Dermis blood vessel endothelial cell (primary cell): Measurements from ENCODE around the gene PNPT1. TPM values are rescaled to one million over a fixed set of nuclear protein-coding genes. Genes with fewer than 3 reads are reported as not detected.
A peak's percentile ranks its signal among the peaks of the same experiment; 100 is the strongest.

Source experiments
- DNase-seq: peaks from one replicate; pipeline ENCODE4 v3.0.0; 2010
- total RNA-seq: library from RNA; depleted of rRNA; stranded (reverse); fragments of >200 nt; gene quantifications from 2 replicates; pipeline ENCODE4 v1.2.3, GENCODE V29; 2014

PNPT1 gene
- total RNA-seq, 1 donor from 2014 or later = 17.5 TPM

DNA sequence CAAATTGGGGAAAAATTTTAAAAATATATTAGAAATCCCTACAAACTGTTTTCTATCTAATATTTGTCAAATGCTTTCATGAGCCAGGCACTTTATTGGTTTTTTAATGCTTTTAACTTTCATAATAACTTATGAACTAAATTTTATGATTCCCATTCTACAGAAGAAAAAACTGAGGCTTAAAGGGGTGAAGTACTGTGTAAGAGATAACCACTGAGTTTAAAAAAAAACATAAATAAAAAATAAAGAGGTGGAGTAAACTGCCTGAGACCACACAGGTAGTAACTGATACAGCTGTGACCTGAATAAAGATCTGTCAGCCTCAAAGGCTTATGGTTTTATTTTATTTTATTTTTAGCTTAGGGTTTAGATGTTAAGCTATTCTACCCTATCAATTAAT, 24.7 kb downstream of the PNPT1 start:
- no peak for DNase-seq

DNA sequence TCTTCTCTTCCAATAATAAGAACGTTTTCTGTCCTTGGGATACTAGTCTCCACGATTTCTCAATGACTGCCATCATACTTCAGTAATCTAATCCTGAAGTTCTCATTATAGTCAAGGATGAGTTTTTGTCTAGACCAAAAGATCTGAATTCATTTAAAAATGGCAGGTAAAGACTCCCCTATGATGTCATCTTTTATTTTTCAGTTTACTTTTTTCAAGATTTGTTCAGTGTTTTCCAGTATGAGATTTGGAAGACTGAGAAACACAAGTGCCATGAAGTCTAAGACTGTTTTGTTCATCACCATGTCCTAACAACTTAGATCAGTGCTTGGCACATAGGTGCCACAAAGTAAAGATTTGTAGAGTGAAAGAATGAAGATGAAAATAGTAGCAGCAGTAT, 40.4 kb downstream of the PNPT1 start:
- DNase-seq = no peak

DNA sequence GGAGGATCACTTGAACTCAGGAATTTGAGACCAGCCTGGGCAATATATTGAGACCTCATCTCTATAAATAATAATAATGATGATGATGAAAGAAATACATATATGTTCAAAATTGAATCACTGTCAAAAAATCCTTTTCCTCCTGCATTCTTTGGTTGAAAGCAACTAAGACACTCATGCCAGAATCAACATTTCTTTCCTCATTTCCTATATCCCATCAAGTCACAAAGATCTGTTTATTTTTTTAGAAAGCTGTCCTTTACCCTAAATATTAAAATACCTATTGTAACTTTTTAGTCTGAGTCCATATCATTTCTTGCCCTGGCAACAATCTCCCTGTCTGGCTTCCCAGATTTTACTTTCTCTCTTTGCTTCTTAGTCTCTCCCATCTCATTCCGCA, 44.4 kb downstream of the PNPT1 start:
- peak; percentile 13 for DNase-seq

DNA sequence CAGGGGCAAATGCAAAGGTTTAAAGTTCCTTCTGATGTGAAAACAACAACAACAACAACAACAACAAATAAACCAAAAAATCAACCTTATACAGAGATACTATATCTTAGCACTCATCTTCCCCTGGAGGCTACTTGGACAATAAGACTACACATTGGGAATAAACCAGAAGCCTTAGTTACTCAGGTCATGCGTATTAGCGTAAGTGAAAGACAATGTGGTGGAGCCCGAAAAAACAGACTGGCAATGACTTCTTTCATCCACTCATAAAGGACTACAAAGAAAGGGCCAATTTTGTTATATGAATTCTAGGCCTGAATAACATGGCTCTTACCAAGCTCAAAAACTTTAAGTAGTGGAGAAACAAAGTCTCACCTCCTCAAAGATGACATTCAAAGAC, 56.8 kb downstream of the PNPT1 start:
- no peak for DNase-seq

DNA sequence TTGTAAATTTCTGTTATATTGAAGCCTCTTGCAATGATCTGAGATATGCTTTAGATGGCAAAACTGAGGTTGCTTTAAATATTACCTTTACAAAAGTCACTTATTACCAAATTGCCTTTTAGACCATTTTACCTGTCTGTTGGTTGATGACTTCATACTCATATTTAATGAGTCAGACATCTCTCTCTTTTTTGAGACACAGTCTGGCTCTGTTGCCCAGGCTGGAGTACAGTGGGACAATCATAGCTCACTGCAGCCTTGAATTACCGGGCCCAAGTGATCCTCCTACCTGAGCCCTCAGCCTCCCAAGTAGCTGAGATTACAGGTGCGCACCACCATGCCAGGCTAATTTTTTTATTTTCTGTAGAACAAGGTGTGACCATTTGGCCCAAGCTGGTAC, 64.7 kb downstream of the PNPT1 start:
- no peak for DNase-seq

DNA sequence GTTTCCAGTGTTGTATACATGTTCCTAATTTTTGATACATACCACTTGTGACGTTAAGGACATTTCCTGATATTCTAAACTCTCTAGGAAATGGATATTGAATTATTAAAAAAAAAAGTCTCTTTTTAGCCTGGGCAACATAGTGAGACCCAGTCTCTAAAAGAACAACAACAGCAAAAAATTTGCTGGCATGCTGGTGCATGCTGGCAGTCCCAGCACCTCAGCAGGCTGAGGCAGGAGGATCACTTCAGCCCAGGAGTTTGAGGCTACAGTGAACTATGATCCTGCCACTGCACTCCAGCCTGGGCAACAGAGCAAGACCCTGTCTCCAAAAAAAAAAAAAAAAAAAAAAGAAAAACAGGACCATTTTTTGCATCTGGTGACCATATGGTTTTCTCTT, 65.7 kb downstream of the PNPT1 start:
- no peak for DNase-seq

DNA sequence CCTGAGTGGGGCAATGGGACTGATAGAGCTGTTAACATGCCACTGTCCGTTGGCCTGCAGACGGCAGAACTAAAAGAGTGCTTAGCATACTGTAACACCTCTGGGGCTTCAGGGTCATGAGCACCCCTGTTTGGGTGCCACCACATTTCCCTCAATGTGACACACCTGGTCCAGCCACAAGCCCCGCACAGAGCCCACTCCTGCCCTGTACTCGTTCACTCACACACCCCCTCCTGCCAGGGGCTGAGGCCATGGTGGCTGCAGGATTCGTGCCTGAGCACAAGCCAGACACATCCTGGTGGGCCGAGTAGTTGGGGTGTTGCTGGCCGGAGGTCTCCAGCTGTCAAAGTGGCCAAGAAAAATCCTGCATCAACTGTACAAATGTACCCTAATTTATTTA, 71.8 kb downstream of the PNPT1 start:
- DNase-seq = no peak

DNA sequence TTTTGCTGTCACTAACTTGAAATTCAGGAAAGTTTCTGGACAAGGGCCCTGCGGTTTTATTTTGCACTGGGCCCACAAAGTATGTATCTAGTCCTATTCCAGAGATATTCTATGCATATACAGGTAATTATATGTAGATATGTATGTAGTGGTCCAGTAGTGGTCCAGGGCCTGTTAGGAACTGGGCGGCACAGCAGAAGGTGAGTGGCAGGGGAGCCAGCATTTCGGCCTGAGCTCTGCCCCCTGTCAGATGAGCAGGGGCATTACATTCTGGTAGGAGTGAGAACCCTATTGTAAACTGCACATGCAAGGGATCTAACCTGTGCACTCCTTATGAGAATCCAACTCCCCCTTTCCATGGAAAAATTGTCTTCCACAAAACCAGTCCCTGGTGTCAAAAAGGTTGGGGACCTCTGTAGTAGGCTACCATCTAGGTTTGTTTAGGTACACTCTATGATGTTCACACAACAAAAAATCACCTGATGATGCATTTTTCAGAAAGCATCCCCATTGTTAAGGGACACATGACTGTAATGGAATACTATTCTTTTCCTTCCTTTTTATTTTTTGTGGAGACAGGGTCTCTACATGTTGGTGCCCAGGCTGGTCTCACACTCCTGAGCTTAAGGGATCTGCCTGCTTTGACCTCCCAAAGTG, 73.4 kb downstream of the PNPT1 start:
- DNase-seq = peak; percentile 55

DNA sequence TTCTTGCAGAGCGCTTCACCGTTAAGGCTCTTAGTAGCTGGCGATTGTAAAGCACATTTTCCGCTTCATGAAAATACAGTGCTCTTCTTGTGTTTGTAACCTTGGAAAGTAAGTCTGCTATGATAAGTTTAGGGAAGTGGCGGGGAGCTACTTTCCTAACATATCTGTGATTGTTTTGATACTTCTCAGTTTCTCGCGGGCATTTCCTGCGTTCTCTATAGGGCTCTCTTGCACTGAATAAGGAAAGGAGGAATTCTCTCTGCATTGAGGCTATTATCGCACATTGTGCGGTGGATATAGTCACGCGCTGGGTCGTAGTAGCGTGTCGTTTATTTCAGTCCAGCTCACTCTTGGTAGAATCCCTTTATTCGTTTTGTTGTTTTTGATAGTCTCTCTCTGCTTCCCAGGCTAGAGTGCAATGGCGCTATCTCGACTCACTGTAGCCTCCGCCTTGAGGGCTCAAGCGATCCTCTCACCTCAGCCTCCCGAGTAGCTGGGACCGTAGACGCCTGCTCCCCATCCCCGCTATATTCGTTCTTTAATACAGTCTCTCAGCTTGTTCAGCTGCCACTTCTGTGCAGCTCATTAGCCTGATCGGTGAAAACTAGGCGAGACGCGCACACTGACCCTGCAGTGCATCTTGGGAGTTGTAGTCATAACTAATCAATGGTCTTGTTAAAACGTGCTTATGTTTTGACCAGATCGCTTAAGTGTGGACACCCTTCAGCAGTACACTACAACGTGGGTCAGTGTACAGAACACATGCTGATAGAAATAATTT, 75.2 kb downstream of the PNPT1 start:
- peak; percentile 72 for DNase-seq

DNA sequence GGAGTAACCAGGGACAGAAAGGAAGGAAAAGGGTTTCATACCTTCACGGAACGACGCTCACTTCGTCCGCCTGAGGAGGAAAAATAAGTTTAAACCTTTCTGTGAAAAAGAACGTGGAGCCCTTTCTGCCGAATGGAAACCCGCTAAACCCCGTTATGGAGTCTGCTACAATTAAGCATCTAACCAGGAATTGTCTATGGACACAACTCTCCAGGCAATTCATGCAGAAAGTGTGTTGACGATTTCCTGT, 75.7 kb downstream of the PNPT1 start:
- DNase-seq = no peak

DNA sequence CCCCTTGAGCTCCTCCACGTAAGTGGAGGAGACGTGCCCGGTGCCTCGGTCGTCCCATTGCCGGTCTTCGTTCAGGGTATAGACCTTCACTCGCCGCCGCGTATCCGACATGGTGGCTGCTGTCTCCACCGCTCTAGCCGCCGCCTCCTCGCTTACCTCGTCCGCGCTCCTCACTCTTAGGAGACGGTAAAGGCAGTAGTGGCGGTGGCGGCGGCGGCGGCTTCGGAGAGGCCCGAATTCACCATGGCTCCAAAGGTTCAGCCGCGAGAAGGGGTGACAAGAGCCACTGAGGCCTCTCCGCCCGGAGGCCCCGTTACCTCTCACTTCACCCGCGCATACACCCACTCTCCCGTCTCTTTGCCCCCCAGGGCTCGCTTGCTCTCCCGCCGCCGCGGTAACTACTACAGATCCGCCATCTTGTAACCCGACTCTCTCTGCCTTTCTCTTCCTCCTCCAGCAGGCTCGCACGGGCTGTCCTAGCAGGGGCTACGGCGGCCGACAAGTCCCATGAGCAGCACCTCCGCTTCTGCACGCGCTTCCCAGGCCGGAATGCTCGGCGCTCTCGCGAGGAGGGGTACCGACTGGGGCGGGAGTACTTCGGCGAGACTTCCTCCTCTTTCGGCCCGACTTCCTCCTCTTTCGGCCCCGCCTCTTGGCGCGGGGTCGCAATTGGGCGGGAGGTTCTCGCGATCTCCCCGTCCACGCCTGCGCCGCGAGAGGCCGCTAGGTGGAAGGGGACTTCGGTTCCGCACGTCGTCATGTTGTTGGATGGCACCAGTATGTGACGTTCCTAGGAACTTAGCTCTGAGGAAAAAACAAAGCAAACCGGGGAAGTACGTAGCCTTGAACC, 76.2 kb downstream of the PNPT1 start, which contains the start of gene PPP4R3B:
TSS of gene PPP4R3B (minus strand) at position 448 of the 850 bp plus-strand sequence. CDS start at position 111, 337 bp downstream.
- DNase-seq = peak; percentile 100

DNA sequence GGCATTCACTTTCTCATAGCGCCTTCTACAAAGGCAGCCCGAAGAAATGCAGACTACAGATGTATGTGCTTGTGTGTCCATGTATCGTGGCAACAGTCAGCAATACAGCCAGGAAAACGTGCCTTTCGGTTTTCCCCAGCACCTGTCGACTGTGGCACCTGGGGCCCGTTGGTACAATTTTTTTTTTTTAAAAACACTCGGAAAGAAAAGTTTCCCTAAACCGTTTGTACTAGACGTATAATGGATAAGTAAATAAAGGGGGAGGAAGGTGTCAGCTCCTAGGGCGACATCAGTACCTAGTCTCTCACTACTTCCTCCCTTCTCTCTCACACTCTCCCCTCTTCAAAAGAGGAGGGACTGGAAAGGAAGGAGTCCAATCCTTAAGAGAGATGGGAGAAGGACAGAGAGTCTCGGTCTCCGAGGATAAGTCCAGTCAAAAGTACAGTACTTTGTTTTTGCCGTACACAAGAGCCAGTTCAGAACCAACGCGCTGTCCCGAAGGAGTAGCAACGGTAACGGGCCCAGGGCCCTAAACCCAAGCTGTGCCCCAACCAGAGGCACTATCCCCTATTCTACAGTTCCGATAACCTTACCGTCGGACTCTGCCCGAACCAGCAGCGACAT, 77.0 kb downstream of the PNPT1 start:
- DNase-seq = peak; percentile 81

DNA sequence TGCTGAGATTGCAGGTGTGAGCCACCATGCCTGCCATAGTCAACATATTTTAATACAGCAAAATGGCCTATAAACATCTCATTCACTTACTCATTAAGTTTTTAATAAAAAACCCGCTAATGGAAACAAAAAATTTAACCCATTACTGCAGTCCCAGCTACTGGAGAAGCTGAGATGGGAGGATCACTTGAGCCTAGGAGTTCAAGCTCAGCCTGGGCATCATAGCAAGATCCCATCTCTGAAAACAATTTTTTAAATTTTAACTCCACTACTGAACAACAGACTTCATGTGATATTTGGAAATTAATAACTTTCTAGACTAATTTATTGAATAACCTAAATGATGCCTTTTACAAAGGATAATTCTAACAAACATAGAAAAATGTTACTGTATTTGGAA, 81.6 kb downstream of the PNPT1 start:
- DNase-seq = no peak

DNA sequence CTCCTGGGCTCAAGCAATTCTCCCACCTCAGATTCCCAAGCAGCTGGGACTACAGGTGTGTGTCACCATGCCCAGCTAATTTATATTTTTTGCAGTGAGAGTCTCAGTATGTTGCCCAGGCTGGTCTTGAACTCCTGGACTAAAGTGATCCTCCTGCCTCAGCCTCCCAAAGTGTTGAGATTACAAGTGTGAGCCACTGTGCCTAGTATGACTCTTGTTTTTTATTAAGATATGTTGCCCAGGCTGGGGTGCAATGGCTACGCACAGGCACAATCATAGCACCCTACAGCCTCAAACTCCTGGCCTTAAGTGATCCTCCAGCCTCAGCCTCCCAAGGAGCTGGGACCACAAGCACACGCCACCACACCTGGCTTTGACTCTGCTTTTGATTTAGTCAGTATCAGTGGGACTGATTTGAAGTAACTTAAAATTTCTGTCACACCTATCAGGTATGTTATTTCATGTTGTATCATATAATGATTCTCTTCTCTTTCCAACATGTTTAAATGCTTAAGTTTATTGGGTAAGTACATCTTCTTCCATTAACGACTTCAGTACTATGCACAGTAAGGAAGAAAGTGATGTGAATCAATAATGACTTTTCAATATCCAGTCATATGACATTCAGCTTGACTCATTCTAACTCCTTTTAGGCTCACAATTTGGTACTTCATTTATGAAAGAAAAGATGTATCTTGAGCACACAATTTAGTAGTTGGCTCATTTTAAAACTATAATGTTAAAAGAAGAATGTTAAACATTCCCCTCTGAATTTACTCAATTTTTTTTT, 82.5 kb downstream of the PNPT1 start:
- DNase-seq = no peak

DNA sequence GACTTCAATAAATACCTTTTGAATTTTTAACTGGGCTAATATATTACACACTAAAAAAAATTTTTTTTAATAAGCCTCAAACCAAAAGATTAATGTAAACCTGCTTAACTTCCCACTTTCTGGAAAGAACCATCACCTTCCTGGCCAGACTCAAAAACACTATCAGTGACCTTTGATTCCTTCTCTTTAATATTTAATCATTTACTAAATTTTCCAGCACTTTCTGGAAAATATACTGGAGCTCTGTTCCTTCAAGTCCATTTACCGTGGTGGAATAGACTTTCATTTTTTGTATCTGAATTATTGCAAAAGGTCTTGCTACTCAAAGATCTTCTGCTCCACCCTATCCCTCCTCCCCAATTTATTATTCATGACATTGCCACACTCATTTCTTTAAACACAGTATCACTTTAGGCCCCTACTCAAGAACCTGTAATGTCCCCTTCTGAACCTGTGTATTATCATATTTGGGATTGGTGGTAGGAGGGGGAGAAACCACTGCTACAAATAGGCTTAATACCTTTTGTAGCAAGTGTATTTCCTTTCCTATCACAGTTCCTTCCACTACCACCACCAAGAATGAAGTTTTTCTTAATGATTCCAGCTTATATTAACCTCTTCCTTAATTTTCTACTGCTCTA, 83.6 kb downstream of the PNPT1 start:
- DNase-seq = no peak

DNA sequence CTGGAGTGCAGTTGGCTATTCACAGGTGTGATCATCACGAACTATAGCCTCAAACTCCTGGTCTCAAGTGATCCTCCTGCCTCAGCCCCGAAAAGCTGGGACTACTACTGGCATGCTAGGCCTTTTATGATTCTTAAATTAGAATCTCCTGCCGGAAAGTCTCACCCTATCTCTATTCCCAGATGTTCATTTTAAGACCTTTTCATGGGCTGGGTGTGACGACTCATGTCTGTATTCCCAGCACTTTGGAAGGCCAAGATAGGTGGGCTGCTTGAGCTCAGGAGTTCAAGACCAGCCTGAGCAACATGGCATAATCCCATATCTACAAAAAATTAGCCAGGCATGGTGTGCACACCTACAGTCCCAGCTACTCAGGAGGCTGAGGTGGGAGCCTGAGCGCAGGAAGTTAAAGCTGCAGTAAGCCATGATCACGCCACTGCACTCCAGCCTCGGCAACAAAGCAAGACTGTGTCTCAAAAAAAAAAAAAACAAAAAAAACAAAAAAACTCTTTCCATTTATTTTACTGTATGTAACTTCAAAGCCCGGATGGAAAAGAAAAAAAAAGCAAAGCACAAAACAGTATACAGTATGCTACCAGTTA, 84.3 kb downstream of the PNPT1 start:
- DNase-seq = no peak

DNA sequence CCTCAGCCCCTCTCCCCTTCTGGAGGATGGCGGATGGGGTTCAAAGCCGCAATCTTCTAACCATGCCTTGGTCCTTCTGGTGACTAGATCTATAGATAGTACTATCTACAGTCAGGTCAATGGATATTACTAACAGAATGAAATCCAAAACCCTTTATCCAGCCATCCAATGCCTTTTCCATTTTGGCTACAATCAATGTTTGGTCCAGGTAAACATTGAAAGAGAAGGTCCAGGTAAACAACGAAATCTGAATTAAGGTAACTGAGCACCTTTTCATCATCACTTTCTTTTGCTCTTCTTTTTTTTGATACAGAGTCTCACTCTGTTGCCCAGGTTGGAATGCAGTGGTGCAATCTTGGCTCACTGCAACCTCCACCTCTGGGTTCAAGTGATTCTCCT, 85.9 kb downstream of the PNPT1 start:
- no peak for DNase-seq

DNA sequence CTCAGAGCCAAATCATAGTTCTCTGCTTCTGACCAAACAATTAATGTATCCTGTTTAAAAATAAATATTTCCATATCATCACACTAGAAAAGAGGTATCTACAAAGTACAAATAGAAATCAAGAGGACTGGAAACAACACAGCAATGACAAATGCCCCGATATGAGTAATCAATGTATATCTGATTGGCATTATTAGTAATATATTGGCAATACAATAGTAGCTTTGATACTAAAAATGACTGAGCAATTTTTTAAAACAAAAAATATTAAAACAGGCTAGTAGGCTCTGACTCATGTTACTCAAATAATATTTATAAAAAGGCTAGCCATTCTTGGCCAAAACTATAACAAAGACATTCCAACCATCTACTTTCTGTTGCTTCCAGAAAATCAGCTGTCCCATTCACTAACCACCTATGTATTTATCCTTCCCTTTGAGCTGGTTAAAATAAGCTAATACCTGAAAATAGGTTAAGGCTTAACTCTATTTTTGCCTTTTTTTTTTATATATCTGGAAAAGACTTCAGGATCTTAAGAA, 89.5 kb downstream of the PNPT1 start:
- DNase-seq = peak; percentile 23

DNA sequence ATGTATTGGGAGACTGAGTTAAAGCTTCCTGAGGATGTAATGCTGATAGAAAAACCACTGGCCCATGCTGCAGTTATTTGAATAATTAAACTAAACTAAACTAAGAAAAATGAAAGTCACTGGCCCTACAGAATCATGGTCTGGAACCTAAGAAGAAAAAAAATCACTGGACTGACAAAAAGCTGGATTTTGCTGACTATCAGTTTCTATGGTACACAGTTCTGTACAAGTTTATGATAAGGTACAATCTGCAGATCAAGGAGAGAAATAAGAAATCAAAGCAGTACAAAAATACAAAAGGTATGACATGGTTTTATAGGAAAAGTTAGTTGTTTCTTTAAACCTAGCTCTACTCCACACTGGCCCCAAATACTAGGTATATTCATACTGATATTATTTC, 91.8 kb downstream of the PNPT1 start:
- no peak for DNase-seq

DNA sequence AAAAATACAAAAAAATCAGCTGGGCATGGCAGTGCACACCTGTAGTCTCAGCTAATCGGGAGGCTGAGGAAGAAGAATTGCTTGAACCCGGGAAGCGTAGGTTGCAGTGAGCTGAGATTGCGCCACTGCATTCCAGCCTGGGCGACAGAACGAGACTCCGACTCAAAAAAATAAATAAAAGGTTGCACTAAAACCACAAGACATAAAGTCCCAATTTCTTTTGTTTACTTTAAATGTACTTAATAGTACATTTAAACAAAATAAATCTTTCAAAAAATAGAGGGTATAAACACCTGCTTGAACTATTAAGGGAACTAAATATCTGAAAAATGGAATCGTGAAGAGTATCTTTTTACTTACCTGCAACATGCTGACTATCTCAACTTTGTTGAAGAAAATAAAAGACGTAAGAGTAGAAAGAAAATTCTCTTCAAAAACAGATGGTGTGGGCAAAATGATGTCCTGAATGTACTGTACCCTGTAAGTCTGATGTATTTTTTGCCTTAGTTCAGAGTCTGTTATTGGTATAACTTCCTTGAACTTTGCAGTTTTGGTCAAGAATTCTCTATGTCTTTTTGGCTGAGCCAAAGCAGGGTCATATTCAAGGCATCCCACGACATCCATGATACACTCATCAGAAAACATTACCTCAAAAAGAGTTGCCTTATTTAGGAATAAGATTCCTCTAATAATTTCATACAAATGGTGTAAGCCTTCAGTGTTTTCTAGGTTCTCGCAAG, 95.4 kb downstream of the PNPT1 start:
- DNase-seq = no peak
